OCI-LY1 (cell line): ENCODE measurements around the gene SCAF8.

Experiments
- H2AFZ ChIP-seq: fragments of 200-600 bp; sonication (generic), shearing (Covaris generic); 2 replicates; pipeline ENCODE4 v1.6.0; 2014; ENCODE audit warnings: antibody characterized with exemption, mild to moderate bottlenecking, low read length
- H3F3A ChIP-seq: fragments of 200-600 bp; sonication (generic), shearing (Covaris generic); 2 replicates; pipeline ENCODE4 v1.6.0; 2014; ENCODE audit warnings: mild to moderate bottlenecking, antibody characterized with exemption, low read length, moderate library complexity; ENCODE audit not compliant: insufficient read depth
- H3K27ac ChIP-seq: fragments of 200-600 bp; sonication (generic); 2 replicates; pipeline ENCODE4 v1.5.1; 2014; ENCODE audit warnings: low read length, mixed run types, mild to moderate bottlenecking, low read depth; ENCODE audit not compliant: poor library complexity, severe bottlenecking
- H3K27me3 ChIP-seq: fragments of 200-600 bp; sonication (generic); 2 replicates; pipeline ENCODE4 v1.6.0; 2014; ENCODE audit warnings: antibody characterized with exemption, mild to moderate bottlenecking, low read length, moderate library complexity; ENCODE audit not compliant: insufficient read depth
- H3K36me3 ChIP-seq: fragments of 200-600 bp; sonication (generic); 2 replicates; pipeline ENCODE4 v1.6.1; 2014; ENCODE audit warnings: mild to moderate bottlenecking, antibody characterized with exemption, low read length, moderate library complexity, mixed read lengths; ENCODE audit not compliant: insufficient read depth
- H3K4me1 ChIP-seq: fragments of 200-600 bp; sonication (generic); 2 replicates; pipeline ENCODE4 v1.5.1; 2014; ENCODE audit warnings: mild to moderate bottlenecking, low read length, moderate library complexity; ENCODE audit not compliant: insufficient read depth, severe bottlenecking
- H3K4me2 ChIP-seq: fragments of 200-600 bp; sonication (generic), shearing (Covaris generic); 2 replicates; pipeline ENCODE4 v1.6.1; 2014; ENCODE audit warnings: low read length
- H3K4me3 ChIP-seq: fragments of 200-600 bp; sonication (generic); 2 replicates; pipeline ENCODE4 v1.5.1; 2014; ENCODE audit warnings: low read length, low read depth, mild to moderate bottlenecking, mixed read lengths; ENCODE audit not compliant: poor library complexity, severe bottlenecking
- H3K79me2 ChIP-seq: fragments of 200-600 bp; shearing (Covaris generic); 2 replicates; pipeline ENCODE4 v1.6.1; 2016; ENCODE audit warnings: mixed run types, low read length, mixed read lengths; ENCODE audit not compliant: insufficient read depth
- H3K9ac ChIP-seq: fragments of 200-600 bp; sonication (generic), shearing (Covaris generic); 2 replicates; pipeline ENCODE4 v1.6.1; 2014; ENCODE audit warnings: mild to moderate bottlenecking, low read length, mixed read lengths
- H3K9me2 ChIP-seq: fragments of 200-600 bp; sonication (generic), shearing (Covaris generic); 2 replicates; pipeline ENCODE4 v1.6.1; 2014; ENCODE audit warnings: low read depth, mild to moderate bottlenecking, low read length, mixed read lengths
- H3K9me3 ChIP-seq: fragments of 200-600 bp; shearing (Covaris generic); 2 replicates; pipeline ENCODE4 v1.6.1; 2014; ENCODE audit warnings: low read length, mixed read lengths
- H4K20me1 ChIP-seq: fragments of 200-600 bp; sonication (generic), shearing (Covaris generic); 2 replicates; pipeline ENCODE4 v1.6.0; 2016; ENCODE audit warnings: mild to moderate bottlenecking, low read length; ENCODE audit not compliant: insufficient read depth
- EZH2 ChIP-seq: fragments of 200-600 bp; sonication (generic), shearing (Covaris generic); IDR thresholded peaks from 2 replicates; pipeline ENCODE4 v1.8.0; 2017; ENCODE audit warnings: borderline replicate concordance, mixed run types, mild to moderate bottlenecking, antibody characterized with exemption, low read length, moderate library complexity, mixed read lengths
- TF ChIP-seq, protein P1 (sequence below): fragments of 200-600 bp; sonication (generic), shearing (Covaris generic); IDR thresholded peaks from 2 replicates; pipeline ENCODE4 v1.5.1; 2017; ENCODE audit warnings: mild to moderate bottlenecking, antibody characterized with exemption, low read length, moderate library complexity, mixed read lengths

SCAF8 gene

GRCh38 chr6:154733183-154733625 lies at the start of gene SCAF8:
Gene SCAF8 (plus strand): TSS chr6:154733416. CDS start chr6:154733901, 485 bp downstream.
- Histone ChIP-seq H3F3A (no peaks in the 10 kb centered on the region), H2AFZ (peak within 1 kb of the TSS; percentile 91), H3K4me1 (peaks cover 45% of the 10 kb centered on the region), H3K4me3 (peak within 1 kb of the TSS; percentile 90), H3K9ac (peak within 1 kb of the TSS; percentile 89), H3K9me3 (no peaks in the 10 kb centered on the region), H3K79me2 (peaks cover 42% of the 10 kb centered on the region), H4K20me1 (no peaks in the 10 kb centered on the region), H3K9me2 (no peaks in the 10 kb centered on the region), H3K27ac (peak within 1 kb of the TSS; percentile 70), H3K36me3 (peaks cover 12% of the 10 kb centered on the region), H3K27me3 (no peaks in the 10 kb centered on the region), H3K4me2 (peak within 1 kb of the TSS; percentile 79)
- TF ChIP-seq EZH2: no peak
- TF ChIP-seq, protein P1, sequence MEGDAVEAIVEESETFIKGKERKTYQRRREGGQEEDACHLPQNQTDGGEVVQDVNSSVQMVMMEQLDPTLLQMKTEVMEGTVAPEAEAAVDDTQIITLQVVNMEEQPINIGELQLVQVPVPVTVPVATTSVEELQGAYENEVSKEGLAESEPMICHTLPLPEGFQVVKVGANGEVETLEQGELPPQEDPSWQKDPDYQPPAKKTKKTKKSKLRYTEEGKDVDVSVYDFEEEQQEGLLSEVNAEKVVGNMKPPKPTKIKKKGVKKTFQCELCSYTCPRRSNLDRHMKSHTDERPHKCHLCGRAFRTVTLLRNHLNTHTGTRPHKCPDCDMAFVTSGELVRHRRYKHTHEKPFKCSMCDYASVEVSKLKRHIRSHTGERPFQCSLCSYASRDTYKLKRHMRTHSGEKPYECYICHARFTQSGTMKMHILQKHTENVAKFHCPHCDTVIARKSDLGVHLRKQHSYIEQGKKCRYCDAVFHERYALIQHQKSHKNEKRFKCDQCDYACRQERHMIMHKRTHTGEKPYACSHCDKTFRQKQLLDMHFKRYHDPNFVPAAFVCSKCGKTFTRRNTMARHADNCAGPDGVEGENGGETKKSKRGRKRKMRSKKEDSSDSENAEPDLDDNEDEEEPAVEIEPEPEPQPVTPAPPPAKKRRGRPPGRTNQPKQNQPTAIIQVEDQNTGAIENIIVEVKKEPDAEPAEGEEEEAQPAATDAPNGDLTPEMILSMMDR: peak; percentile 60

DNA sequence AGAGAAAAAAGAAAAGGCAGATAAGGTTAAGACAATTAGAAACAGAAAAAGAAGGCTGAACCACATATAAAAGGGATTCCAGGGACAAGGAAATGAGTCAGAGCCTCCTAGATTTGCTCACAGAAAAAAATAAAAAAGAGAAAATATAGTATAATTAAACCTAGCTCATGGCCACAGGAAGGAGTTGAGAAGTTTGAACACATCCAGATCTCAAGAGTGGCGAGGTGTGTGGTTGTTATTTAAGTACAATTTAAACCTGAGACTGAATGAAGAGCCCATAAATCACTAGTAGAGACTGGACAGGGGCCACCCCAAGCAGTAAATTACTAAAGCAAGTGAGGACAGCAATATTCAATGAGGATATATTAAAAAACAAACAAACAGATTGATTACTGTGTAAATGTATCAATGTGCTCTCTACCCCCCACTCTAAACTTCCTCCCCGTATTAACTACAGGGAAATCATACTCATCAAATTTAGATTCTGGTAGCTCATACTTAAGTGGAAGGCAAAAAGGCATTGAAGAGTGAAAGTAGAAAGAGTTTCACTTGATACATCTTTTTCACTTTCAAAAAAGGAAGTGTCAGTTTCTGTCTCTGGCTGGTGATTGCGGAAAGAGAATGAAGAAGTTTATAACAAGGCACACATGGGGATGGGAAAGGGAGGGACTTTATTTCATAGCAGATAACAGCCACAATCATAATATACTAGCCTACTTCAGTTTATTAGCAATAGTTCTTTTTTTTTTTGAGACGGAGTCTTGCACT lies 49.3 kb upstream of the SCAF8 start:
- no peaks in the 10 kb centered on the region for H3K9me3 ChIP-seq
- H3K4me1 ChIP-seq: peaks cover 22% of the 10 kb centered on the region
- no peaks in the 10 kb centered on the region for H3K79me2 ChIP-seq
- H3K4me2 ChIP-seq: peak overlapping the region; percentile 34; the same call in 1 of the 2 replicates
- H3K9ac ChIP-seq: no peak overlapping the region
- H3K27ac ChIP-seq: peak overlapping the region; percentile 22
- peak overlapping the region; percentile 40; the same call in 1 of the 2 replicates for H2AFZ ChIP-seq
- H3F3A ChIP-seq: no peaks in the 10 kb centered on the region
- no peaks in the 10 kb centered on the region for H3K27me3 ChIP-seq
- H3K9me2 ChIP-seq: no peaks in the 10 kb centered on the region
- no peaks in the 10 kb centered on the region for H3K36me3 ChIP-seq
- H3K4me3 ChIP-seq: no peak overlapping the region
- TF ChIP-seq, protein P1: no peak
- TF ChIP-seq EZH2: no peak
- H4K20me1 ChIP-seq: no peaks in the 10 kb centered on the region

DNA sequence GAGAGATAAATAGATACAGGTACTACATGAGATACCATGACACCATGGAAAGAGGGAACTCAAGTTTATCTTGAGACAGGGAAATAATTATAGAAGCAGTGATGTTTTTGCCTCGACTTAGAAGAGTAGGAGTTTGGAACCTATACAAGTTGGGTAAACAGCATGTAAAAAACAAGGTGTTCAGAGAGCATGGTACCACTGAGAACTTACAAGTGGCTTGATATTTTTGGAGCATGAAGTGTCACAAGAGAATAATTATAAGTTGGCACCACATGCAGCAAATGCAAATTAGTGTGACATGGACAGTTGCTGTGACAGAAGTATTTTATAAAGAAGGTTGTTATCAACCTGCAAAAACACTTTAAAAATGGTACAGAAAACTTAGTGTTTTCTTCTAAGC lies 47.1 kb upstream of the SCAF8 start:
- H3K4me2 ChIP-seq: no peak overlapping the region
- H3K9ac ChIP-seq: no peak overlapping the region
- H3K9me2 ChIP-seq: no peaks in the 10 kb centered on the region
- no peak overlapping the region for H3K27ac ChIP-seq
- no peaks in the 10 kb centered on the region for H3K9me3 ChIP-seq
- H3K79me2 ChIP-seq: no peaks in the 10 kb centered on the region
- H3K4me1 ChIP-seq: peaks cover 22% of the 10 kb centered on the region
- no peak overlapping the region for H2AFZ ChIP-seq
- no peaks in the 10 kb centered on the region for H4K20me1 ChIP-seq
- H3K36me3 ChIP-seq: no peaks in the 10 kb centered on the region
- H3F3A ChIP-seq: no peaks in the 10 kb centered on the region
- no peak overlapping the region for H3K4me3 ChIP-seq
- TF ChIP-seq EZH2: no peak
- TF ChIP-seq, protein P1: no peak
- H3K27me3 ChIP-seq: no peaks in the 10 kb centered on the region
